GM23338 (cell line): ENCODE data around the gene CLEC2D.

Experiments used
- CREB1 ChIP-seq: fragments of 250-450 bp; sonication (Bioruptor Pico); IDR thresholded peaks from 2 replicates; pipeline ENCODE4 v1.5.0; 2020; ENCODE audit warnings: low read depth, mild to moderate bottlenecking, moderate library complexity
- EZH2 ChIP-seq: fragments of 200-600 bp; sonication (generic); IDR thresholded peaks from one replicate; pipeline ENCODE4 v1.8.0; 2017; ENCODE audit warnings: antibody characterized with exemption, mild to moderate bottlenecking, low read depth; ENCODE audit not compliant: unreplicated experiment
- EZH2phosphoT487 ChIP-seq: fragments of 200-600 bp; sonication (generic); IDR thresholded peaks from one replicate; pipeline ENCODE4 v1.8.1; 2018; ENCODE audit warnings: antibody characterized with exemption; ENCODE audit not compliant: unreplicated experiment
- JUNB ChIP-seq: IDR thresholded peaks from one replicate; pipeline ENCODE4 v1.6.1; 2016; ENCODE audit warnings: antibody characterized with exemption; ENCODE audit not compliant: unreplicated experiment
- POLR2AphosphoS5 ChIP-seq: IDR thresholded peaks from 2 replicates; pipeline ENCODE4 v1.6.1; 2016; ENCODE audit warnings: antibody characterized with exemption, low read depth
- ZNF331 ChIP-seq: fragments of 250-450 bp; sonication (Bioruptor Pico); IDR thresholded peaks from 2 replicates; pipeline ENCODE4 v1.5.0; 2020; ENCODE audit warnings: low read depth, mild to moderate bottlenecking, moderate library complexity
- TF ChIP-seq, protein P1 (sequence below), 2 experiments: fragments of 200-600 bp in 1 of 2; sonication (generic) in 1 of 2; conservative IDR thresholded peaks; 2 replicates each; pipeline versions ENCODE4 v1.5.1 to v1.6.1; 2016 to 2017; ENCODE audit warnings: antibody characterized with exemption in 2 of 2, low read depth in 2 of 2, mild to moderate bottlenecking in 2 of 2, moderate library complexity in 1 of 2
- TF ChIP-seq, protein P2 (sequence below): IDR thresholded peaks from one replicate; pipeline ENCODE4 v1.6.1; 2018; ENCODE audit warnings: antibody characterized with exemption; ENCODE audit not compliant: unreplicated experiment
- TF ChIP-seq, protein P3 (sequence below): IDR thresholded peaks from 2 replicates; pipeline ENCODE4 v1.6.1; 2016; ENCODE audit warnings: antibody characterized with exemption

GRCh38 chr12:9648701-9649531, 20.6 kb upstream of the CLEC2D start:
- no peak for TF ChIP-seq EZH2
- TF ChIP-seq, protein P1, sequence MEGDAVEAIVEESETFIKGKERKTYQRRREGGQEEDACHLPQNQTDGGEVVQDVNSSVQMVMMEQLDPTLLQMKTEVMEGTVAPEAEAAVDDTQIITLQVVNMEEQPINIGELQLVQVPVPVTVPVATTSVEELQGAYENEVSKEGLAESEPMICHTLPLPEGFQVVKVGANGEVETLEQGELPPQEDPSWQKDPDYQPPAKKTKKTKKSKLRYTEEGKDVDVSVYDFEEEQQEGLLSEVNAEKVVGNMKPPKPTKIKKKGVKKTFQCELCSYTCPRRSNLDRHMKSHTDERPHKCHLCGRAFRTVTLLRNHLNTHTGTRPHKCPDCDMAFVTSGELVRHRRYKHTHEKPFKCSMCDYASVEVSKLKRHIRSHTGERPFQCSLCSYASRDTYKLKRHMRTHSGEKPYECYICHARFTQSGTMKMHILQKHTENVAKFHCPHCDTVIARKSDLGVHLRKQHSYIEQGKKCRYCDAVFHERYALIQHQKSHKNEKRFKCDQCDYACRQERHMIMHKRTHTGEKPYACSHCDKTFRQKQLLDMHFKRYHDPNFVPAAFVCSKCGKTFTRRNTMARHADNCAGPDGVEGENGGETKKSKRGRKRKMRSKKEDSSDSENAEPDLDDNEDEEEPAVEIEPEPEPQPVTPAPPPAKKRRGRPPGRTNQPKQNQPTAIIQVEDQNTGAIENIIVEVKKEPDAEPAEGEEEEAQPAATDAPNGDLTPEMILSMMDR (conservative IDR thresholded peaks at IDR 0.05; ENCODE audit: low read depth in 2 of 2), result no peak
- TF ChIP-seq POLR2AphosphoS5, result no peak
- no peak for TF ChIP-seq ZNF331 (CRISPR knock-in tag)
- TF ChIP-seq CREB1 (CRISPR knock-in tag), result no peak
- no peak for TF ChIP-seq EZH2phosphoT487
- TF ChIP-seq, protein P2, sequence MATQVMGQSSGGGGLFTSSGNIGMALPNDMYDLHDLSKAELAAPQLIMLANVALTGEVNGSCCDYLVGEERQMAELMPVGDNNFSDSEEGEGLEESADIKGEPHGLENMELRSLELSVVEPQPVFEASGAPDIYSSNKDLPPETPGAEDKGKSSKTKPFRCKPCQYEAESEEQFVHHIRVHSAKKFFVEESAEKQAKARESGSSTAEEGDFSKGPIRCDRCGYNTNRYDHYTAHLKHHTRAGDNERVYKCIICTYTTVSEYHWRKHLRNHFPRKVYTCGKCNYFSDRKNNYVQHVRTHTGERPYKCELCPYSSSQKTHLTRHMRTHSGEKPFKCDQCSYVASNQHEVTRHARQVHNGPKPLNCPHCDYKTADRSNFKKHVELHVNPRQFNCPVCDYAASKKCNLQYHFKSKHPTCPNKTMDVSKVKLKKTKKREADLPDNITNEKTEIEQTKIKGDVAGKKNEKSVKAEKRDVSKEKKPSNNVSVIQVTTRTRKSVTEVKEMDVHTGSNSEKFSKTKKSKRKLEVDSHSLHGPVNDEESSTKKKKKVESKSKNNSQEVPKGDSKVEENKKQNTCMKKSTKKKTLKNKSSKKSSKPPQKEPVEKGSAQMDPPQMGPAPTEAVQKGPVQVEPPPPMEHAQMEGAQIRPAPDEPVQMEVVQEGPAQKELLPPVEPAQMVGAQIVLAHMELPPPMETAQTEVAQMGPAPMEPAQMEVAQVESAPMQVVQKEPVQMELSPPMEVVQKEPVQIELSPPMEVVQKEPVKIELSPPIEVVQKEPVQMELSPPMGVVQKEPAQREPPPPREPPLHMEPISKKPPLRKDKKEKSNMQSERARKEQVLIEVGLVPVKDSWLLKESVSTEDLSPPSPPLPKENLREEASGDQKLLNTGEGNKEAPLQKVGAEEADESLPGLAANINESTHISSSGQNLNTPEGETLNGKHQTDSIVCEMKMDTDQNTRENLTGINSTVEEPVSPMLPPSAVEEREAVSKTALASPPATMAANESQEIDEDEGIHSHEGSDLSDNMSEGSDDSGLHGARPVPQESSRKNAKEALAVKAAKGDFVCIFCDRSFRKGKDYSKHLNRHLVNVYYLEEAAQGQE, result no peak
- TF ChIP-seq, protein P3, sequence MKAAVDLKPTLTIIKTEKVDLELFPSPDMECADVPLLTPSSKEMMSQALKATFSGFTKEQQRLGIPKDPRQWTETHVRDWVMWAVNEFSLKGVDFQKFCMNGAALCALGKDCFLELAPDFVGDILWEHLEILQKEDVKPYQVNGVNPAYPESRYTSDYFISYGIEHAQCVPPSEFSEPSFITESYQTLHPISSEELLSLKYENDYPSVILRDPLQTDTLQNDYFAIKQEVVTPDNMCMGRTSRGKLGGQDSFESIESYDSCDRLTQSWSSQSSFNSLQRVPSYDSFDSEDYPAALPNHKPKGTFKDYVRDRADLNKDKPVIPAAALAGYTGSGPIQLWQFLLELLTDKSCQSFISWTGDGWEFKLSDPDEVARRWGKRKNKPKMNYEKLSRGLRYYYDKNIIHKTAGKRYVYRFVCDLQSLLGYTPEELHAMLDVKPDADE, result no peak
- TF ChIP-seq JUNB, result no peak
